ENCODE data around the gene B3GLCT.
"Not testable (repeated sequence)": the region's sequence is repeated elsewhere in the genome, so short reads cannot be mapped to it uniquely, and the experiment has no call there.

The B3GLCT gene
- 16.2 to 34.3 reads per million in 2 donors for total RNA-seq

DNA sequence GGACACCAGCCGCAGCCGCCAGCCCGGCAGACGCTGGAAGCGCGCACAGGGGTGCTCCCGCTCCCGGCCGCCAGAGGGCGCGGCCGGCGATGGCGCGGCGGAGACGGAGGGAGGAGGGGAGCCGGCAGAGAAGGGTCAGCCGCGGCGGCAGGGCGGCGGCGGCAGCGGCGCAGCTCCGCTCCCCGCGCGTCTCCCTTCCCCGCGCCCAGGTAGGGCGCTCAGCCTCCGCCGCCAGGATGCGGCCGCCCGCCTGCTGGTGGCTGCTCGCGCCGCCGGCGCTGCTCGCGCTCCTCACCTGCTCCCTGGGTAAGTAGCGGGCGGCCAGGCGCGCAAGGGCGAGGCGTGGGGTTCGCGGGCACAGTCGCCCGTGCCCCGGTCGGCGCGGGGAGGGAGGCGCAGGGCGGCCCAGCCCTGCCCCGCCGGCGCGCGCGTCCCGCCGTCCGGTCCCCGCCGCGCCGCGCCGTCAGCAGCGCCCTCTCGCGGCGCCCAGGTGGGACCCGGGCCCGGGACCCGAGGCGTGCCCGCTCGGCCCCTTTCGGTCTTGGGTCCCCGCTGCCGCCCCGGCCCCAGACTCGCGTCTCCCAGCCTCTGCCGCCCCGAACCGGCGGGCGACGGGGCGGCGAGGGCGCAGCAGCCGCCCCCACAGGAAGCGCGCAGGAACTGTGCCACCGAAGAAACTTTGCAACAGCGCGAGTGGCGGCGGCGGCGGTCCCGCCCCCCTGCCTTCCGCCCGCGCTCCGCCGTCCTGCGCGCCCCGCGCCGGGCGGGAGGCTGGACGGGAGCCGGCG, at the start of gene B3GLCT:
Gene B3GLCT (plus strand): TSS at position 127 of the 788 bp plus-strand sequence. CDS start 110 bp downstream, at position 237.
- DNase-seq, result peak; percentile 72

GRCh38 chr13:31150315-31150985, 49.3 kb upstream of the B3GLCT start:
- DNase-seq, result no peak

GRCh38 chr13:31151837-31152236, 47.9 kb upstream of the B3GLCT start:
- DNase-seq, result no peak

- no peak for DNase-seq
These were observed 44.8 kb upstream of the B3GLCT start for GRCh38 chr13:31154939-31155338.

GRCh38 chr13:31159306-31159705, 40.5 kb upstream of the B3GLCT start:
- no peak for DNase-seq

- DNase-seq, result peak; percentile 25
These were observed 38.8 kb upstream of the B3GLCT start for GRCh38 chr13:31160857-31161556.

- DNase-seq, result peak; percentile 97
These were observed 38.1 kb upstream of the B3GLCT start, which contains the start of gene HSPH1 for GRCh38 chr13:31161557-31162150. Gene HSPH1, minus strand, starts transcription at chr13:31161904. Its CDS starts 322 bp downstream, at chr13:31161582.

- DNase-seq, result peak; percentile 91
These were observed 37.4 kb upstream of the B3GLCT start for GRCh38 chr13:31162151-31163008.

DNA sequence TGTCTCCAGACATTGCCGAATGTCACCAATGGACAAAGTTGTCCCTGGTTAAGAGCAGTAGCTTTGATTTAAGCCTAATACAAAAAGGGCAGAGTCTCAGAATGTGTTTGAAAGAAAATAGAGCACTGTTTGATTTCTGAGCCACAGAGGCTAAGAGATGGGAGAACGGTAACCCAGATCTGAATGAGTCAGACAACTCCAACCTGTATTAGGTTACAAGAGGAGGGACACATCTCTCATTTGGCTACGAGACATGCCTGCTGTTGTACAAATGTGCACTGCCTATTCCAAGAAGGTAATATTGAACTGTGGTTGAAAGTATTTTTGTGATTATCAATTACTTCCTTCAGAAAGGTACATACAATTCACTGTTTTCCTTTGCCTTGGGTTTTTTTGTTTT, 33.2 kb upstream of the B3GLCT start:
- no peak for DNase-seq

DNA sequence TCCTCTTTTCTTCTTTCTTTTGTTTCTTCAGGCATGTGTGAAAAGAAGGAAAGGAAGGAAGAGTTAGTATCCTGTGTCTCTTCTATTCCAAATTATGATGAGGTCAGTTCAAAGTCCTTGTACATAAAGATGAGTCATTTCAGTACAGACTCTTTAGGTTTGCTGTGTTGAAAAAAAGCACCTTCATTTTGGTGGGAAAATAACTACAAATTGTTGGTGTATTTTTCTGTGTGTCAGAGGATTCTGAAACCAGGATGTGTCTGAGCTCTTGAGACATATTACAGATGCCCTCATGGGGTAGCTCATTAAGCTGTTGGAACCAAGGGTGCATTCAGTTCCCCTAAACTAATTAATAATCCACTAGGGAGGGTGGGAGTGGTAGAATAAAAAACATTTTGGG, 32.3 kb upstream of the B3GLCT start:
- no peak for DNase-seq

DNA sequence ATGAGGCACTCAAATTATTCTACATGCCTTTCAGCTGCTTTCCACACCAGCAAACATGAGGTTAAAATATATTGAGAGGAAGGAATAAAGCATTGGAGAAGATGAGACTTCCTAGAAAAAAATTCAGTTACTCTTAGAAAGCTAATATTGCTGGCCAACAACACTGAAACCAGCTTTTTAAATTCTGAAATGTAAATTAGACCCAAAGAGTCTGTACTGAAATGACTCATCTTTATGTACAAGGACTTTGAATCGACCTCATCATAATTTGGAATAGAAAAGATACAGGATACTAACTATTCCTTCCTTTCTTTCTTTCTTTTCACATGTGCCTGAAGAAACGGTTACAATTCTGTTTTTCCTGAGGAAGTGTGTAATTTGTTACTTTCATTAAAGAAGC, 31.6 kb upstream of the B3GLCT start:
- DNase-seq, result no peak

DNA sequence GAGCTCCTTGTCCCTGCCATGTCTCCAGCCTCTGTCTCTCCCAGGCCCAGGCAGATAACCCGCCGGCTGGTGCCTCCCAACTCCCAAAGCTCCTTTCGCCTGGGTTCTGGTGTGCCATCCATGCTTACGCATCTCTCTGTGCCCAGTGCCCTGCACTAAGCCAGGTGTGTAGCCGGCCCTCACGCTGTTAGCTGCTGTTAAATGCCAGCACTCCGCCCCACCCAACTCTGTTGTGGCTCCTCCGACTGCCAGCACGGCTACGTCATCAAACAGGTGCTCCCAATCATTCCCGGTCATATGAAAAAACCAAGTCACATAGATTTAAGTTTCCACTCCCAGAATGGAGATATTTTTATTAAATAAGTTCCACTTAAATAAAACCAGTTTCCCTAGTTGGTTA, 31.0 kb upstream of the B3GLCT start:
- no peak for DNase-seq

GRCh38 chr13:31172001-31172400, 27.8 kb upstream of the B3GLCT start:
- DNase-seq, result no peak

GRCh38 chr13:31172535-31172934, 27.2 kb upstream of the B3GLCT start:
- no peak for DNase-seq

GRCh38 chr13:31174018-31174417, 25.8 kb upstream of the B3GLCT start:
- no peak for DNase-seq

- no peak for DNase-seq
These were observed 23.8 kb upstream of the B3GLCT start for GRCh38 chr13:31175847-31176532.

- DNase-seq, result not testable (repeated sequence)
These were observed 21.8 kb upstream of the B3GLCT start for GRCh38 chr13:31177813-31178495.

GRCh38 chr13:31179241-31179640, 20.5 kb upstream of the B3GLCT start:
- no peak for DNase-seq

DNA sequence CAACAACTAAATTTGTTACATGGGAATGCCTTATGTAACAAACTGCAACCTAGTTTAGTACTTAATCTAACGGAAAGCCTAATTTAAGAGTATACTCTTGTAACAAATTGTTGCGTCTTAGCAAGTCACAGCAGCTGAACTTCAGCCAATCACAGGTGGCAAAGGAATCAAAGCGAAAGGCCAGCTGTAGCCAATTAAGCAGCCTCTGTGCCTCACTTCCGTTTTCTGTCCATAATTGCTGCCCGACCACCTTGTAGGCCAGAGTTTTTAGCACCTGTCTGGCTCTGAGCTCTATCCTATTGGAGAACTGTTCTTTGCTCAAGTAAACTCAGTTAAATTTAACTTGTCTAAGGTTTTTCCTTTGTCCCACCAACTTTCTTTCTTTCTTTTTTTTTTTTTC, 20.0 kb upstream of the B3GLCT start:
- DNase-seq, result no peak

GRCh38 chr13:31182987-31183386, 16.8 kb upstream of the B3GLCT start:
- DNase-seq, result no peak

GRCh38 chr13:31184451-31184850, 15.3 kb upstream of the B3GLCT start:
- DNase-seq, result no peak
